NCI-H187 treated with DMSO at 0.1 percent for 48 hours (cell line): ENCODE results near the gene CCDC85C.

Experiments
- DNase-seq: peaks from one replicate; lab custom pipeline; 2025; lab: John Stamatoyannopoulos, UW

Gene CCDC85C

DNA sequence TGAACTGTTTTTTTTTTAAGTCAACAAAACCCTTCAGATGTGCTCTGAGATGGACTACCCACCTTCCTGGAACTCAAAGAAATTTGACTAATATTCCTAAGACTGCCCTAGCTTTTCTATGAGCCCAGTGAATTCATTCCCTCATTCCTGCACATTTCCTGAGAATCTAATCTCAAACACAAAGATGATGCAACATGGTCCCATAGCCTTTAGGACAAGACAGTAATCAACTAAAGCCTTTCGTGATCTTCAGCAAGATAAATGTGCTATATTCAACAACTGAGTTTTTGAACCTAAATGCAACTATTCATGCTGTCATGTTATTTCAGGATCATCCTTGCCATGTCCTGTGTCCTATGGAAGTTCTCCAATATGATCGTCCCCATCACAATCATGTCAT is 128.3 kb downstream of the CCDC85C start:
- DNase-seq: no peak

DNA sequence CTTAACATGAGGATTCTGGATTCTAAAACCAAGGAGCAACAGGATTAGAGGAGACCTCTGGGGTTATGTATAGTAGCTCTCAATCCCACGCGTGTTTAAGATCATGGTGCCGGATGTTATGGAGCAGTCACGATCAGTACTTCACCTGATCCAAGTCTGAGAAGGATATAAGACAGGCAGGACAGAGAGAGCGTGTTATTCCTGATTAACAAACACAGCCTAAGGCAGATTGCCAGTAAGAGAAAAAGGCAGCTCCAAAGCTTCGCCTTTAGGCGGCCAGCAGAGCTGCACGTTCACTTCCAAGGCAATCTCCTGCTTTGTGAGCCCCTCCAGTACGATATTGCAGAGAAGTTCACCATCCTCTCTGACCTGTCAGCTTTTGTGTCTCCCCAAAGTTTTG is 128.8 kb downstream of the CCDC85C start:
- DNase-seq: no peak

- DNase-seq: no peak
Observed at GRCh38 chr14:99473458-99473857, 130.5 kb downstream of the CCDC85C start.

- DNase-seq: no peak
Observed at GRCh38 chr14:99472937-99473336, 131.1 kb downstream of the CCDC85C start.

- DNase-seq: no peak
Observed at GRCh38 chr14:99471731-99472130, 132.3 kb downstream of the CCDC85C start.

GRCh38 chr14:99468836-99469592 is 135.0 kb downstream of the CCDC85C start:
- DNase-seq: peak; percentile 22

DNA sequence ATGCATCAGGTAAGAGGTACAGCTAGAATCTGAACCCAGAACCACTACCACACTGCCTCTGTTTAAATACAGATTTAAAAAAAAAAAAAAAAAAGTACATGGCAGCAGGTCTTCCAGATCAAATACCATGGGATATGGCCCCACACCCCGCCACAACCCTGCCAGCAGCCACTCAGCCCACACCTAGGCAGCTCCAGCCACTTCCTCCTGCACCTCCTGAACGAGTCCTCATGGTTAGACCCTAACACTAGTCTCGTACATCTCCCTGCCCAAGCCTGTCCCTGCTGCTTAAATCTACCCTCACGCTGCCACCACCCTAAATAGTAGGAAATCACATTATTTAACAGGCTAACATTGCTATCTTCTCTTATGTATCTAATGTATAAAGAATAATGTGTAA is 135.9 kb downstream of the CCDC85C start:
- DNase-seq: no peak

GRCh38 chr14:99467336-99468078 is 136.5 kb downstream of the CCDC85C start:
- DNase-seq: no peak

GRCh38 chr14:99466758-99467157 is 137.2 kb downstream of the CCDC85C start:
- no peak for DNase-seq

GRCh38 chr14:99465288-99465687 is 138.7 kb downstream of the CCDC85C start:
- DNase-seq: no peak

DNA sequence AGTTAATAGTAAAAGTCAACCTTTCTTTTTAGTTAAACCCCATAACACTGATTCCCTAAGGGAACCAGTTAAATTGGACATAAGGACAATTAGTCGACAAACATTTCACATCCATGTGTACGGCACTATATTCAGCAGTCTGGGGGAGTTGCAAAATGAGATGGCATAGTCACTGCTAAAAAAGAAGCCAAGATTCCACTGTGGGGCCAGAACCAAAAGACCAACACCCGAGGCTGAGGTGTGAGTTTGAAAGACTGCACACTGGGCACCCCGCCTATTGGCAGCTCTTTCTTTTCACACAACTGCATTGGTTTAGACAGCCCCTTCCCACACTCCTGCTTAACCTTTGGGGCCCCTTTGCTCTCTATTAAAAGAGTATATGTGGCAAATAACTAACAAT is 140.0 kb downstream of the CCDC85C start:
- DNase-seq: no peak

DNA sequence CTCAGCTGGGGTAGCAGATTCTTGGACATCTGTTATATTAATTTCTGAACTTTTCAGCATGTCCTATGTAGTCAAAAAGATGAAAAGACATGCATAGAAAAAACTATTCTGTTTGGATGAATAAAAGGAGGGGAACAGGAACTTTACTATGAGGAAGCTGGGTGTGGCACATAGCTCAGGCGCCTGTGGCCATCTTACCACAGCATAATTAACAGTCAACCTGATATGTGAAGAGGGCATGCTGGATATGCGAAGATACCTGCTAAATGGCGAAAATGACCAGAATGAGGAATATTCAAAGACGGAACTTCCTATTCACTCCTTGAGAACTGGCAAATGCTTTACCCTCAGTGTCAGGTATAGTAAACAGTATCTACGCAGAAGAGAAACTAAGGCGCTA is 141.8 kb downstream of the CCDC85C start:
- no peak for DNase-seq

DNA sequence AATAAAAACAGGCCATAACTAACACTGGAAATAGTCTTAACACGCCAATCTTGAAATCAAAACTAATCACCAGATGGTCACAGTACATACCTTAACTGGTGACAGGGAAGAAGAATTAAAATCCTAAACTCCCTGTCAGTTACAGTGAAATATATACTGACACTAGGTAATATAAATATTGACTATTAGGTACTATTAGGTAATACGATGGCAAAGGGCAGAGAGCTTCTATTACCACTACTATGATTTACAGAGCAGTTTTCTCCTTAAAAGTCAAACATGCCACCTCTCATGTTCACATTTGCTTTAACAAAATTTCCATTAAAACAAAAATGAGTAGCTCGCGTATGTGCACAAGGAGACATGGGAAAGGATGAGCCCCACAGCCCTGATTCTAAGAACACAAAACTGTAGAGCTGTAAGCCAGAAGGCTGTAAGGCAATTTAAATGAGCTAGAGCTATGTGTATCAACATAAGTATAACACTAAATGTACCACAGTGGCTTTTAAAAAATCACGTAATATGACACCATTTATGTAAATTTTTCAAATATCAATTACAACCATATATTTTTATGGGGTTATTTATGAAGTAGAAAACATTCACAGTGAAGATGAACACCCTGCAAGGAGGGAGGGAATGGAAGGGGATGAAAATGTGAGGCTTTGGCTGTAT is 142.5 kb downstream of the CCDC85C start:
- no peak for DNase-seq

GRCh38 chr14:99460793-99461192 is 143.2 kb downstream of the CCDC85C start:
- DNase-seq: no peak

- DNase-seq: no peak
Observed at GRCh38 chr14:99459481-99460100, 144.4 kb downstream of the CCDC85C start.

GRCh38 chr14:99454246-99454645 is 149.8 kb downstream of the CCDC85C start:
- no peak for DNase-seq

DNA sequence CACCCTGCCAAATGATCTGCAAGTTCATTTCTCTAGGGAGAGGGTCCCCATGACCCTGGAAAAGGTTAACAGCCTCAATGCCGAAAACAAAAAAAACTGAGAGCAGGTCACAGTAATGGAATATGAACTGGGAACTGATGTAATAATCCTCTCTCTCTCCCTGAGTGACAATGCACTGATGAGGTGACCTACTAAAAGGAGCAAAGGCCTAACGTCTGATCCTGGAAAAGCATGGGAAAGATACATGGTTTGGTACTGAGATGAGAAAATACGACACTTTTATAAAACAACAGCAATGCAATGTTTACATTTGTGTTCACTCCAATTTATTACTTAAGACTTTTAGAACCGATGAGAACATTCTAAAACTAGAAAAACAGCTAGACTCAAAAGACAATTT is 151.0 kb downstream of the CCDC85C start:
- no peak for DNase-seq

- no peak for DNase-seq
Observed at GRCh38 chr14:99451234-99451633, 152.8 kb downstream of the CCDC85C start.

GRCh38 chr14:99450266-99450665 is 153.7 kb downstream of the CCDC85C start:
- DNase-seq: no peak
